CD4-positive, CD25-positive, alpha-beta regulatory T cell (primary cell): ENCODE results near the gene RAP1B. TPM values are rescaled to one million over a fixed set of nuclear protein-coding genes. Genes with fewer than 3 reads are reported as not detected.

Source experiments
- ATAC-seq, 2 donors: fragments of 150-1000 bp; cut with Tn5 transposase; one replicate each; pipeline ENCODE4 v1.10.0; 2021; ENCODE audit warnings: low read depth in 2 of 2, moderate number of reproducible peaks in 2 of 2, moderate library complexity in 1 of 2
- DNase-seq, 3 donors: peaks; one replicate each; pipeline versions ENCODE4 v3.0.0 to v3.0.0-alpha.2; 2012 to 2022; ENCODE audit warnings: mixed read lengths in 1 of 3
- H3K27ac ChIP-seq: one replicate; pipeline ENCODE4 v1.7.0; 2013; ENCODE audit warnings: mild to moderate bottlenecking, low read length; ENCODE audit not compliant: insufficient read depth, poor library complexity, severe bottlenecking
- H3K27me3 ChIP-seq: one replicate; pipeline ENCODE4 v1.7.0; 2013; ENCODE audit warnings: low read length; ENCODE audit not compliant: control insufficient read depth, insufficient read depth
- H3K36me3 ChIP-seq: one replicate; pipeline ENCODE4 v1.7.0; 2013; ENCODE audit warnings: mild to moderate bottlenecking, low read length, moderate library complexity; ENCODE audit not compliant: control insufficient read depth, insufficient read depth
- H3K4me1 ChIP-seq: 2 replicates; pipeline ENCODE4 v1.7.0; 2013; ENCODE audit warnings: mild to moderate bottlenecking, low read length; ENCODE audit not compliant: insufficient read depth, control insufficient read depth, poor library complexity, severe bottlenecking
- H3K4me3 ChIP-seq: one replicate; pipeline ENCODE4 v1.7.0; 2013; ENCODE audit warnings: low read depth, mild to moderate bottlenecking, low read length, moderate library complexity
- H3K9me3 ChIP-seq, 2 experiments: 1 replicate in 1 of 2; 2 replicates in 1 of 2; pipeline ENCODE4 v1.7.0; 2013; ENCODE audit warnings: low read length in 2 of 2, mild to moderate bottlenecking in 1 of 2, moderate library complexity in 1 of 2; ENCODE audit not compliant: control insufficient read depth in 2 of 2
- H3K27ac Mint-ChIP-seq, 3 donors: one replicate each; pipeline ENCODE4 v1.8.0; 2020 to 2022; ENCODE audit warnings: mild to moderate bottlenecking in 3 of 3, mixed read lengths in 3 of 3, moderate library complexity in 2 of 3
- H3K27me3 Mint-ChIP-seq: one replicate; pipeline ENCODE4 v1.8.0; 2022; ENCODE audit warnings: mild to moderate bottlenecking, mixed read lengths
- H3K36me3 Mint-ChIP-seq: one replicate; pipeline ENCODE4 v1.8.0; 2020; ENCODE audit warnings: mixed read lengths
- H3K4me1 Mint-ChIP-seq, 4 donors: one replicate each; pipeline ENCODE4 v1.8.0; 2020 to 2022; ENCODE audit warnings: mixed read lengths in 4 of 4, mild to moderate bottlenecking in 1 of 4
- H3K4me3 Mint-ChIP-seq, 4 donors: one replicate each; pipeline ENCODE4 v1.8.0; 2020 to 2022; ENCODE audit warnings: mild to moderate bottlenecking in 4 of 4, mixed read lengths in 4 of 4, moderate library complexity in 3 of 4
- H3K9me3 Mint-ChIP-seq, 7 donors: one replicate each; pipeline ENCODE4 v1.8.0; 2020 to 2022; ENCODE audit warnings: mixed read lengths in 7 of 7, mild to moderate bottlenecking in 3 of 7, moderate library complexity in 2 of 7
- polyA plus RNA-seq, 4 donors: library from polyadenylated mRNA; unstranded; fragments of 300-500 nt; fragmentation: Illumina TruSeq; gene quantifications; one replicate each; pipeline ENCODE4 v1.2.3, GENCODE V29; 2021
- total RNA-seq: library from RNA; stranded (reverse); gene quantifications from one replicate; pipeline ENCODE4 v1.2.3, GENCODE V29; 2022

The RAP1B gene
- total and polyA plus RNA-seq, 5 donors from 2014 or later = 290 to 465 (median 405) TPM

GRCh38 chr12:68627673-68628319 lies 17.1 kb downstream of the RAP1B start:
- Histone ChIP-seq H3K9me3 (peaks cover 8 to 10% of the 10 kb centered on the region in 2 experiments), H3K4me3 (peak overlapping the region; percentile 22), H3K27me3 (no peaks in the 10 kb centered on the region), H3K4me1 (peaks cover 61% of the 10 kb centered on the region), H3K36me3 (peaks cover 36% of the 10 kb centered on the region), H3K27ac (no peak overlapping the region)
- H3K4me1 Mint-ChIP-seq = peaks cover 44 to 86% (median 67%) of the 10 kb centered on the region in 4 donors
- H3K27me3 Mint-ChIP-seq = no peaks in the 10 kb centered on the region
- H3K4me3 Mint-ChIP-seq = peak overlapping the region in 2 of 4 donors; percentile 24 to 51
- peaks cover 0 to 8% (median 4%) of the 10 kb centered on the region in 7 donors for H3K9me3 Mint-ChIP-seq
- ATAC-seq (no peak), DNase-seq (no peak)
- H3K36me3 Mint-ChIP-seq = peaks cover 47% of the 10 kb centered on the region
- peak overlapping the region in 1 of 3 donors; percentile 47 for H3K27ac Mint-ChIP-seq

- H3K27ac ChIP-seq = peak overlapping the region; percentile 36
- peak overlapping the region in 2 of 3 donors; percentile 49 to 88 for H3K27ac Mint-ChIP-seq
- no peaks in the 10 kb centered on the region for H3K27me3 Mint-ChIP-seq
- peaks cover 36% of the 10 kb centered on the region for H3K36me3 ChIP-seq
- no peaks in the 10 kb centered on the region for H3K27me3 ChIP-seq
- H3K4me3 Mint-ChIP-seq = peak overlapping the region in 3 of 4 donors; percentile 40 to 74 (median 69)
- H3K4me1 Mint-ChIP-seq = peaks cover 37 to 86% (median 67%) of the 10 kb centered on the region in 4 donors
- H3K36me3 Mint-ChIP-seq = peaks cover 50% of the 10 kb centered on the region
- H3K9me3 Mint-ChIP-seq = peaks cover 0 to 8% (median 4%) of the 10 kb centered on the region in 7 donors
- H3K4me3 ChIP-seq = peak overlapping the region; percentile 60
- peaks cover 60% of the 10 kb centered on the region for H3K4me1 ChIP-seq
- ATAC-seq (no peak), DNase-seq (no peak)
- peaks cover 8 to 10% of the 10 kb centered on the region in 2 experiments for H3K9me3 ChIP-seq
These were observed 18.0 kb downstream of the RAP1B start for GRCh38 chr12:68628698-68629097.

- Mint-ChIP-seq H3K27me3 (no peaks in the 10 kb centered on the region), H3K4me1 (peaks cover 48 to 89% (median 73%) of the 10 kb centered on the region in 4 donors), H3K27ac (peak overlapping the region; percentile 16 to 63 (median 62)), H3K36me3 (peaks cover 50% of the 10 kb centered on the region), H3K4me3 (peak overlapping the region; percentile 29 to 63 (median 57)), H3K9me3 (peaks cover 0 to 8% (median 4%) of the 10 kb centered on the region in 7 donors)
- H3K9me3 ChIP-seq = peaks cover 8 to 10% of the 10 kb centered on the region in 2 experiments
- peaks cover 63% of the 10 kb centered on the region for H3K4me1 ChIP-seq
- ATAC-seq (no peak), DNase-seq (no peak)
- H3K27ac ChIP-seq = no peak overlapping the region
- peaks cover 31% of the 10 kb centered on the region for H3K36me3 ChIP-seq
- peak overlapping the region; percentile 60 for H3K4me3 ChIP-seq
- H3K27me3 ChIP-seq = no peaks in the 10 kb centered on the region
These were observed 19.4 kb downstream of the RAP1B start for GRCh38 chr12:68630050-68630449.

- H3K27ac ChIP-seq = no peak overlapping the region
- Mint-ChIP-seq H3K4me1 (peaks cover 47 to 89% (median 73%) of the 10 kb centered on the region in 4 donors), H3K27ac (peak overlapping the region in 1 of 3 donors; percentile 63), H3K4me3 (peak overlapping the region in 2 of 4 donors; percentile 55 to 63), H3K27me3 (no peaks in the 10 kb centered on the region), H3K9me3 (peaks cover 0 to 8% (median 4%) of the 10 kb centered on the region in 7 donors), H3K36me3 (peaks cover 45% of the 10 kb centered on the region)
- peaks cover 8 to 10% of the 10 kb centered on the region in 2 experiments for H3K9me3 ChIP-seq
- H3K36me3 ChIP-seq = peaks cover 28% of the 10 kb centered on the region
- DNase-seq (no peak), ATAC-seq (no peak)
- H3K4me3 ChIP-seq = peak overlapping the region; percentile 60
- no peaks in the 10 kb centered on the region for H3K27me3 ChIP-seq
- H3K4me1 ChIP-seq = peaks cover 64% of the 10 kb centered on the region
These were observed 19.9 kb downstream of the RAP1B start for GRCh38 chr12:68630598-68630997.

- H3K27me3 ChIP-seq = no peaks in the 10 kb centered on the region
- peaks cover 8 to 10% of the 10 kb centered on the region in 2 experiments for H3K9me3 ChIP-seq
- peaks cover 0 to 8% (median 4%) of the 10 kb centered on the region in 7 donors for H3K9me3 Mint-ChIP-seq
- peak in 1 of 2 donors; percentile 40 for ATAC-seq
- peak overlapping the region in 1 of 3 donors; percentile 52 for H3K27ac Mint-ChIP-seq
- H3K4me1 Mint-ChIP-seq = peaks cover 43 to 89% (median 72%) of the 10 kb centered on the region in 4 donors
- peaks cover 23% of the 10 kb centered on the region for H3K36me3 ChIP-seq
- no peak overlapping the region for H3K27ac ChIP-seq
- peak in 1 of 3 donors; percentile 13 for DNase-seq
- H3K4me1 ChIP-seq = peaks cover 66% of the 10 kb centered on the region
- peak overlapping the region; percentile 52 for H3K4me3 ChIP-seq
- peak overlapping the region in 3 of 4 donors; percentile 1 to 70 (median 60) for H3K4me3 Mint-ChIP-seq
- H3K36me3 Mint-ChIP-seq = peaks cover 41% of the 10 kb centered on the region
- no peaks in the 10 kb centered on the region for H3K27me3 Mint-ChIP-seq
These were observed 20.5 kb downstream of the RAP1B start for GRCh38 chr12:68631227-68631626.

GRCh38 chr12:68632486-68632885 lies 21.8 kb downstream of the RAP1B start:
- peaks cover 29% of the 10 kb centered on the region for H3K36me3 Mint-ChIP-seq
- peaks cover 14% of the 10 kb centered on the region for H3K36me3 ChIP-seq
- no peaks in the 10 kb centered on the region for H3K27me3 ChIP-seq
- H3K9me3 Mint-ChIP-seq = peaks cover 0 to 5% (median 1%) of the 10 kb centered on the region in 7 donors
- H3K4me3 ChIP-seq = no peak overlapping the region
- H3K4me1 ChIP-seq = peaks cover 73% of the 10 kb centered on the region
- peaks cover 42 to 88% (median 71%) of the 10 kb centered on the region in 4 donors for H3K4me1 Mint-ChIP-seq
- ATAC-seq (no peak), DNase-seq (no peak)
- peak overlapping the region in 1 of 3 donors; percentile 35 for H3K27ac Mint-ChIP-seq
- H3K9me3 ChIP-seq = peaks cover 5 to 8% of the 10 kb centered on the region in 2 experiments
- no peak overlapping the region for H3K27ac ChIP-seq
- H3K4me3 Mint-ChIP-seq = peak overlapping the region in 2 of 4 donors; percentile 60 to 65
- no peaks in the 10 kb centered on the region for H3K27me3 Mint-ChIP-seq

- Histone ChIP-seq H3K9me3 (no peaks in the 10 kb centered on the region), H3K27me3 (no peaks in the 10 kb centered on the region), H3K36me3 (peaks cover 5% of the 10 kb centered on the region), H3K4me3 (peak overlapping the region; percentile 28), H3K27ac (no peak overlapping the region), H3K4me1 (peaks cover 85% of the 10 kb centered on the region)
- H3K36me3 Mint-ChIP-seq = peaks cover 19% of the 10 kb centered on the region
- H3K27me3 Mint-ChIP-seq = no peaks in the 10 kb centered on the region
- H3K4me1 Mint-ChIP-seq = peaks cover 46 to 93% (median 79%) of the 10 kb centered on the region in 4 donors
- H3K9me3 Mint-ChIP-seq = peaks cover 0 to 2% (median 0%) of the 10 kb centered on the region in 7 donors
- peak overlapping the region; percentile 23 to 87 (median 45) for H3K27ac Mint-ChIP-seq
- H3K4me3 Mint-ChIP-seq = peak overlapping the region; percentile 17 to 65 (median 54)
- no peak for ATAC-seq
- DNase-seq = no peak
These were observed 23.2 kb downstream of the RAP1B start for GRCh38 chr12:68633614-68634558.
